ENCODE results near the gene RGPD4.

The RGPD4 gene

GRCh38 chr2:107931412-107931811 is 104.7 kb downstream of the RGPD4 start:
- DNase-seq, result no peak

- no peak for DNase-seq
These were observed 105.8 kb downstream of the RGPD4 start for GRCh38 chr2:107932488-107932887.

GRCh38 chr2:107932979-107933378 is 106.3 kb downstream of the RGPD4 start:
- DNase-seq, result no peak

GRCh38 chr2:107936433-107937359 is 110.0 kb downstream of the RGPD4 start:
- DNase-seq, result no peak

Measured in stimulated activated CD4-positive, alpha-beta T cell treated with anti-CD3 and anti-CD28 coated beads, Interleukin-4, amount 100 ng/mL, for 1 hour (primary cell).